Measurements from ENCODE around the gene ICA1L.

Gene ICA1L

GRCh38 chr2:202750763-202751427, 120.7 kb downstream of the ICA1L start:
- H3K4me3 ChIP-seq (ENCODE audit: low read depth in 1 of 2, low read length in 2 of 2) = no peak overlapping the region
- H3K4me1 ChIP-seq (ENCODE audit: control insufficient read depth in 1 of 2, insufficient read depth in 2 of 2, low read length in 2 of 2) = peaks cover 0 to under 1% of the 10 kb centered on the region in 2 donors
- no peak overlapping the region for H3K9ac ChIP-seq (ENCODE audit: low read depth in 1 of 2, low read length in 2 of 2)
- no peaks in the 10 kb centered on the region for H3K36me3 ChIP-seq (ENCODE audit: control insufficient read depth in 1 of 2, insufficient read depth in 2 of 2, low read length in 2 of 2)
- no peaks in the 10 kb centered on the region for H3K27me3 ChIP-seq (ENCODE audit: control insufficient read depth in 1 of 2, insufficient read depth in 2 of 2, low read length in 2 of 2)
- no peak overlapping the region for H3K27ac ChIP-seq (ENCODE audit: low read depth, low read length)
- no peaks in the 10 kb centered on the region for H3K9me3 ChIP-seq (ENCODE audit: control insufficient read depth in 1 of 2, low read length in 2 of 2)

DNA sequence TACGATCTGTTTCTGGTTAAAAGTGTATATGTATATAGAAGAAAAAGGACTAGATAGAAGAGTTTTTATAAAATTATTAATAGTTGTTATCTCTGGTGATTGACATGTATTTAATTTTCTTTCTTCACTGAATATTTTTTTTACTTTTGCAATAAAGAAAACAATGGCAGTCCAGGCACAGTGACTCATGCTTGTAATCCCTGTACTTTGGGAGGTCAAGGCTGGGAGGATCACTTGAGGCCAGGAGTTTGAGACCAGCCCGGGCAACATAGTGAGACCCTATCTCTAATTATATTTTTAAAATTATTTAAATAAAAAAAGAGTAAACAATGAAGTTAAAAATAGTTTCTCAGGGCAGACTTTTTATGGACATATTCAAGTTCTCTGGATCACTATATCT, 122.1 kb downstream of the ICA1L start:
- H3K9ac ChIP-seq (ENCODE audit: low read depth in 1 of 2, low read length in 2 of 2) = no peak overlapping the region
- H3K36me3 ChIP-seq (ENCODE audit: control insufficient read depth in 1 of 2, insufficient read depth in 2 of 2, low read length in 2 of 2) = no peaks in the 10 kb centered on the region
- no peak overlapping the region for H3K27ac ChIP-seq (ENCODE audit: low read depth, low read length)
- no peaks in the 10 kb centered on the region for H3K4me1 ChIP-seq (ENCODE audit: control insufficient read depth in 1 of 2, insufficient read depth in 2 of 2, low read length in 2 of 2)
- no peaks in the 10 kb centered on the region for H3K27me3 ChIP-seq (ENCODE audit: control insufficient read depth in 1 of 2, insufficient read depth in 2 of 2, low read length in 2 of 2)
- peaks cover 0 to under 1% of the 10 kb centered on the region in 2 donors for H3K9me3 ChIP-seq (ENCODE audit: control insufficient read depth in 1 of 2, low read length in 2 of 2)
- H3K4me3 ChIP-seq (ENCODE audit: low read depth in 1 of 2, low read length in 2 of 2) = no peak overlapping the region

GRCh38 chr2:202743613-202744012, 128.0 kb downstream of the ICA1L start:
- Histone ChIP-seq H3K36me3 (ENCODE audit: control insufficient read depth in 1 of 2, insufficient read depth in 2 of 2, low read length in 2 of 2) (peaks cover 7 to 8% of the 10 kb centered on the region in 2 donors), H3K4me1 (ENCODE audit: control insufficient read depth in 1 of 2, insufficient read depth in 2 of 2, low read length in 2 of 2) (no peaks in the 10 kb centered on the region), H3K27ac (ENCODE audit: low read depth, low read length) (no peak overlapping the region), H3K27me3 (ENCODE audit: control insufficient read depth in 1 of 2, insufficient read depth in 2 of 2, low read length in 2 of 2) (no peaks in the 10 kb centered on the region), H3K9ac (ENCODE audit: low read depth in 1 of 2, low read length in 2 of 2) (no peak overlapping the region), H3K4me3 (ENCODE audit: low read depth in 1 of 2, low read length in 2 of 2) (no peak overlapping the region), H3K9me3 (ENCODE audit: control insufficient read depth in 1 of 2, low read length in 2 of 2) (peaks cover 8 to 11% of the 10 kb centered on the region in 2 donors)

GRCh38 chr2:202736826-202737225, 134.7 kb downstream of the ICA1L start:
- Histone ChIP-seq H3K9me3 (ENCODE audit: control insufficient read depth in 1 of 2, low read length in 2 of 2) (peaks cover 0 to 2% of the 10 kb centered on the region in 2 donors), H3K27me3 (ENCODE audit: control insufficient read depth in 1 of 2, insufficient read depth in 2 of 2, low read length in 2 of 2) (no peaks in the 10 kb centered on the region), H3K27ac (ENCODE audit: low read depth, low read length) (no peak overlapping the region), H3K4me3 (ENCODE audit: low read depth in 1 of 2, low read length in 2 of 2) (no peak overlapping the region), H3K9ac (ENCODE audit: low read depth in 1 of 2, low read length in 2 of 2) (no peak overlapping the region), H3K4me1 (ENCODE audit: control insufficient read depth in 1 of 2, insufficient read depth in 2 of 2, low read length in 2 of 2) (no peaks in the 10 kb centered on the region), H3K36me3 (ENCODE audit: control insufficient read depth in 1 of 2, insufficient read depth in 2 of 2, low read length in 2 of 2) (peaks cover 0 to 13% of the 10 kb centered on the region in 2 donors)

- H3K9me3 ChIP-seq (ENCODE audit: control insufficient read depth in 1 of 2, low read length in 2 of 2) = no peaks in the 10 kb centered on the region
- peaks cover 0 to 7% of the 10 kb centered on the region in 2 donors for H3K36me3 ChIP-seq (ENCODE audit: control insufficient read depth in 1 of 2, insufficient read depth in 2 of 2, low read length in 2 of 2)
- no peaks in the 10 kb centered on the region for H3K4me1 ChIP-seq (ENCODE audit: control insufficient read depth in 1 of 2, insufficient read depth in 2 of 2, low read length in 2 of 2)
- H3K4me3 ChIP-seq (ENCODE audit: low read depth in 1 of 2, low read length in 2 of 2) = no peak overlapping the region
- H3K27ac ChIP-seq (ENCODE audit: low read depth, low read length) = no peak overlapping the region
- no peaks in the 10 kb centered on the region for H3K27me3 ChIP-seq (ENCODE audit: control insufficient read depth in 1 of 2, insufficient read depth in 2 of 2, low read length in 2 of 2)
- no peak overlapping the region for H3K9ac ChIP-seq (ENCODE audit: low read depth in 1 of 2, low read length in 2 of 2)
Observed at GRCh38 chr2:202726070-202726469, 145.5 kb downstream of the ICA1L start.

DNA sequence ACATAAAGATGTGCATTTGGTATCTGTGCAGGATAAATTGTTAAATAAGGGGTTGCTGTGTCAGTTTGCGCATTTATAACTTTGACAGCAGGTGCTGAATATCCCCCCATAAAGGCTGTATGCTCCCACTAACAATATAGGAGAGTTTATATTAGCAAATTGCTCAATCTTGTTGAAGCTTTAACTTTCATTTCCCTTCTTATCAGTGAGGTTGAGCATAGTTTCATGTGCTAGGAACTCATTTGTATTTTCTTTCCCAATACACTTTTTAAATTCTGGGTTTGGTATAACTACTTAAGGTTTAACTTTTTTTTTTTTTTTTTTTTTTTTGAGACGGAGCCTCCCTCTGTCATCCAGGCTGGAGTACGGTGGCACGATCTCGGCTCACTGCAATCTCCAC, 147.8 kb downstream of the ICA1L start:
- Histone ChIP-seq H3K36me3 (ENCODE audit: control insufficient read depth in 1 of 2, insufficient read depth in 2 of 2, low read length in 2 of 2) (peaks cover 0 to 7% of the 10 kb centered on the region in 2 donors), H3K9me3 (ENCODE audit: control insufficient read depth in 1 of 2, low read length in 2 of 2) (no peaks in the 10 kb centered on the region), H3K4me1 (ENCODE audit: control insufficient read depth in 1 of 2, insufficient read depth in 2 of 2, low read length in 2 of 2) (no peaks in the 10 kb centered on the region), H3K9ac (ENCODE audit: low read depth in 1 of 2, low read length in 2 of 2) (no peak overlapping the region), H3K27ac (ENCODE audit: low read depth, low read length) (no peak overlapping the region), H3K4me3 (ENCODE audit: low read depth in 1 of 2, low read length in 2 of 2) (no peak overlapping the region), H3K27me3 (ENCODE audit: control insufficient read depth in 1 of 2, insufficient read depth in 2 of 2, low read length in 2 of 2) (no peaks in the 10 kb centered on the region)
